GM12891 (cell line): ENCODE results near the gene SERPINH1.

Experiments used
- PAX5 ChIP-seq: IDR thresholded peaks from 2 replicates; pipeline ENCODE4 v1.6.1; 2011; ENCODE audit warnings: low read length, moderate library complexity, mild to moderate bottlenecking; ENCODE audit not compliant: insufficient read depth, severe bottlenecking
- POLR2A ChIP-seq: IDR thresholded peaks from 2 replicates; pipeline ENCODE4 v1.6.1; 2011; ENCODE audit warnings: low read depth, low read length, control low read depth
- POLR2AphosphoS5 ChIP-seq: IDR thresholded peaks from 2 replicates; pipeline ENCODE4 v1.6.1; 2011; ENCODE audit warnings: low read depth, low read length, control low read depth
- POU2F2 ChIP-seq: IDR thresholded peaks from 2 replicates; pipeline ENCODE4 v1.6.1; 2011; ENCODE audit warnings: low read depth, mild to moderate bottlenecking, control low read depth, low read length, moderate library complexity
- SPI1 ChIP-seq: IDR thresholded peaks from 2 replicates; pipeline ENCODE4 v1.6.1; 2011; ENCODE audit warnings: low read depth, low read length, control low read depth
- TAF1 ChIP-seq: IDR thresholded peaks from 2 replicates; pipeline ENCODE4 v1.6.1; 2011; ENCODE audit warnings: low read depth, low read length, control low read depth

GRCh38 chr11:75557666-75558494, 4.2 kb upstream of the SERPINH1 start:
- TF ChIP-seq TAF1 = no peak
- TF ChIP-seq POLR2A = no peak
- TF ChIP-seq POLR2AphosphoS5 = no peak
- TF ChIP-seq POU2F2 = no peak
- TF ChIP-seq SPI1 = no peak
- no peak for TF ChIP-seq PAX5
